ENCODE data around the gene FAM229A. TPM values are rescaled to one million over a fixed set of nuclear protein-coding genes. Genes with fewer than 3 reads are reported as not detected.

FAM229A gene
- total and polyA plus RNA-seq, 2 experiments from 2014 or later: 3.6 to 4.2 TPM

- no peak for TF ChIP-seq ZNF462 (CRISPR knock-in tag; IDR thresholded peaks at IDR 0.05)
Observed at GRCh38 chr1:32321712-32322291, 40.5 kb downstream of the FAM229A start (continued).

DNA sequence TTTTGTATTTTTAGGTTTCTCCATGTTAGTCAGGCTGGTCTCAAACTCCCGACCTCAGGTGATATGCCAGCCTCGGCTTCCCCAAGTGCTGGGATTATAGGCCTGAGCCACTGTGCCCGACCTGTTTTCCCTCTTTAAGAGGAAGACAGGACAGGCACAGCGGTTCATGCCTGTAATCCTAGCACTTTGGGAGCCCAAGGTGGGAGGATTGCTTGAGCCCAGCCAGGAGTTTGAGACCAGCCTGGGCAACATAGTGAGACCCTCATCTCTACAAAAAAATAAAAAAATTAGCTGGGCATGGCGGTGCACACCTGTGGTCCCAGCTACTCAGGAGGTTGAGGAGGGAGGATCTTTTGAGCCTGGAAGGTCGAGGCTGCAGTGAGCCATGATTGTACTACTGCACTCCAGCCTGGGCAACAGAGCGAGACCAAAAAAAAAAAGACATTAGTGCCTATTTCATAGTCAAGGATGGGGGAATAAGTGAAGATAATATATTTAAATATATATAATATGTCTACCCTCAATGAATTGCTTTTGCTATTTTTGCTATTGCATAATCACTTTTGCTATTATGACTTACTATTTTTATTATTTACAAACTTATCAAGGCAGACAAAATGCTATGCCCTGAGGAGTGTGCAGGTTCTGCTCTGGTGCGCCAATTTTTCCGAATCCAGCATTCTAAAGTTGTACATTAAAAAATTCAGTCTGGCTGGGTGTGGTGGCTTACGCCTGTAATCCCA is 44.0 kb downstream of the FAM229A start:
- no peaks in the 10 kb centered on the region for H3K4me1 Mint-ChIP-seq
- Histone ChIP-seq H3K9me2 (ENCODE audit: insufficient read depth) (no peaks in the 10 kb centered on the region), H3K36me3 (ENCODE audit: insufficient read depth) (peaks cover 10% of the 10 kb centered on the region), H3K4me1 (ENCODE audit: insufficient read depth) (no peaks in the 10 kb centered on the region), H3K27me3 (ENCODE audit: insufficient read depth) (no peaks in the 10 kb centered on the region), H3K4me2 (no peak overlapping the region), H3K27ac (ENCODE audit: low read depth) (no peak overlapping the region), H3K4me3 (no peak overlapping the region), H3K79me2 (replicated peaks; ENCODE audit: insufficient read depth) (peaks cover 19% of the 10 kb centered on the region), H4K20me1 (replicated peaks; ENCODE audit: insufficient read depth) (peaks cover 24% of the 10 kb centered on the region), H2AFZ (no peak overlapping the region), H3F3A (replicated peaks; ENCODE audit: low read depth) (peaks cover 12% of the 10 kb centered on the region; the same call in 1 of the 2 replicates)
- H3K36me3 Mint-ChIP-seq (ENCODE audit: low read depth): peaks cover 42% of the 10 kb centered on the region; the same call in 2 of the 3 replicates
- H3K27ac Mint-ChIP-seq: no peak overlapping the region
- DNase-seq (ENCODE audit: low spot score) (no peak), ATAC-seq (no peak)
- no peak overlapping the region for H3K4me3 Mint-ChIP-seq
- H3K9me3 Mint-ChIP-seq: no peaks in the 10 kb centered on the region; the same call in 2 of the 3 replicates
- peaks cover 4% of the 10 kb centered on the region for H3K27me3 Mint-ChIP-seq (ENCODE audit: insufficient read depth, low read depth, poor library complexity)
- TF ChIP-seq ZNF462 (CRISPR knock-in tag; IDR thresholded peaks at IDR 0.05): no peak
- TF ChIP-seq, protein P1, sequence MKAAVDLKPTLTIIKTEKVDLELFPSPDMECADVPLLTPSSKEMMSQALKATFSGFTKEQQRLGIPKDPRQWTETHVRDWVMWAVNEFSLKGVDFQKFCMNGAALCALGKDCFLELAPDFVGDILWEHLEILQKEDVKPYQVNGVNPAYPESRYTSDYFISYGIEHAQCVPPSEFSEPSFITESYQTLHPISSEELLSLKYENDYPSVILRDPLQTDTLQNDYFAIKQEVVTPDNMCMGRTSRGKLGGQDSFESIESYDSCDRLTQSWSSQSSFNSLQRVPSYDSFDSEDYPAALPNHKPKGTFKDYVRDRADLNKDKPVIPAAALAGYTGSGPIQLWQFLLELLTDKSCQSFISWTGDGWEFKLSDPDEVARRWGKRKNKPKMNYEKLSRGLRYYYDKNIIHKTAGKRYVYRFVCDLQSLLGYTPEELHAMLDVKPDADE (IDR thresholded peaks at IDR 0.05): no peak
- no peak for TF ChIP-seq EZH2 (IDR thresholded peaks at IDR 0.05; ENCODE audit: low read depth, unreplicated experiment)
- TF ChIP-seq JUNB (IDR thresholded peaks at IDR 0.05; ENCODE audit: unreplicated experiment): no peak
- no peak for TF ChIP-seq NANOG (IDR thresholded peaks at IDR 0.05; ENCODE audit: borderline replicate concordance)
- TF ChIP-seq STAT1 (IDR thresholded peaks at IDR 0.05; ENCODE audit: unreplicated experiment): no peak
- TF ChIP-seq ZNF114 (CRISPR knock-in tag; IDR thresholded peaks at IDR 0.05): no peak

Data from GM23338 (cell line).